ENCODE measurements around the gene HDAC6.
A peak's percentile ranks its signal among the peaks of the same experiment; 100 is the strongest.
"Not testable (repeated sequence)": the region's sequence is repeated elsewhere in the genome, so short reads cannot be mapped to it uniquely, and the experiment has no call there.

The HDAC6 gene

GRCh38 chrX:48790477-48790876 is 11.4 kb upstream of the HDAC6 start:
- DNase-seq = no peak

- no peak for DNase-seq
Observed at GRCh38 chrX:48791063-48791820, 10.6 kb upstream of the HDAC6 start.

DNA sequence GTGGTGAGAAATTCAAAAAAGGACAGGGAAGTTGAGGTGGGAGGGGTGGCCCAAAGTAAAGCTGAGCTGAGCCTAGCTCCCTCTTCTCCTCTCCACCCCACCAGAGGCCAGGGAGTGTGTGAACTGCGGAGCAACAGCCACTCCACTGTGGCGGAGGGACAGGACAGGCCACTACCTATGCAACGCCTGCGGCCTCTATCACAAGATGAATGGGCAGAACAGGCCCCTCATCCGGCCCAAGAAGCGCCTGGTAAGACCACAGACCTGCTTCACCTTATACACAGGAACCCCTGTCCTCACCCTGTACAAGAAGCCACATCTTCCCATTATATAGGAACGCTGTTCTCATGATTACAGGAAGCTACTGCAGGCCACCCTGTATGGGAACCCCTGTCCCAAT is 9.6 kb upstream of the HDAC6 start:
- DNase-seq = no peak

DNA sequence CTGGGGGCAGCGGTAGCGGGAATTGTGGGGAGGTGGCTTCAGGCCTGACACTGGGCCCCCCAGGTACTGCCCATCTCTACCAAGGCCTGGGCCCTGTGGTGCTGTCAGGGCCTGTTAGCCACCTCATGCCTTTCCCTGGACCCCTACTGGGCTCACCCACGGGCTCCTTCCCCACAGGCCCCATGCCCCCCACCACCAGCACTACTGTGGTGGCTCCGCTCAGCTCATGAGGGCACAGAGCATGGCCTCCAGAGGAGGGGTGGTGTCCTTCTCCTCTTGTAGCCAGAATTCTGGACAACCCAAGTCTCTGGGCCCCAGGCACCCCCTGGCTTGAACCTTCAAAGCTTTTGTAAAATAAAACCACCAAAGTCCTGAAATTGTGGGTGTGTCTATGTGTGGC is 7.9 kb upstream of the HDAC6 start:
- no peak for DNase-seq

DNA sequence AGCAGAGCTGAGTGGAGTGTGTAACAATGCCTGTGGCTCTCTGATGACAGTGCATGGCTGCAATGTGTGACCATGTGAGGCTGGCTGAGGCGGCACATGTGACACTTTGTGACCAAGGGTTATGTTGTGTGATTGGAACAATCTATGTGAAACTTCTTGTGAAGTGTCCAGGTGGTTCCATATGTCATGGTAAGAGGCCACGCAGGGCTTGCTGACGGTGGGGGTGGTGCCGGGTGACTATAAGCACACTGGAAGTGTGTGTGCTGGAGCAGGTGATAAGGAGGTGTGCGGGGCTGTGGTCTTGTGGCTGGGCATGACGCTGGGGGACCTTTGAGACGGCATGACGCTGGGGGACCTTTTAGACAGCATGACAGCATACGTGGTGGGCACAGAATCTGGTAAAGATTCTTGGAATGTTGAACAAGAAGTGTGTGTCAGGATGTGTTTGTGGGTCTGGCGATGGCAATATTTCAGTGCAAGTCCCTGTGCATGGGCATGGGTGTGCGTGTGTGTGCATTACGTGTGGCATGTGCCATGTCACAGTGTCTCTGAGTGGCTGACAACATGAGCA is 7.4 kb upstream of the HDAC6 start:
- DNase-seq = no peak

GRCh38 chrX:48794911-48795515 is 6.9 kb upstream of the HDAC6 start:
- no peak for DNase-seq

GRCh38 chrX:48798318-48798717 is 3.5 kb upstream of the HDAC6 start:
- no peak for DNase-seq

GRCh38 chrX:48800574-48801279 is 1.1 kb upstream of the HDAC6 start:
- DNase-seq = no peak

GRCh38 chrX:48802089-48802904 is 430 bp downstream of the HDAC6 start:
- peak; percentile 27 to 28 for DNase-seq

GRCh38 chrX:48802905-48803200 is 986 bp downstream of the HDAC6 start:
- no peak for DNase-seq

DNA sequence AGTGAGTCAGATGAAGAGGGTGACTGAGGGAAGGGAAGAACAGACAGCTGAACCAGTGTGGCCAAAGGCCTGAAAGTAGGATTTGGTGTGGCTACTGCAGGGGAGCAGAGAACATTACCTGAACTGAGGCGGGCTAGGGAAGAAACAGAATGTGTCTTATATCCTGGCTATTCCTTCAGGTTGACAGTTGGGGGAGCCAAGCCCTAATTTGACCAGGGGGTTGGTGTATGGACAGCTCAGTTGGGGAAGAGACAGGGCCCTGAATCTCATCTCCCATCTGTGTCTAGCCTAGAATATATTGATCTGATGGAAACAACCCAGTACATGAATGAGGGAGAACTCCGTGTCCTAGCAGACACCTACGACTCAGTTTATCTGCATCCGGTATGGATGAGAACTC is 4.2 kb downstream of the HDAC6 start:
- DNase-seq = no peak

DNA sequence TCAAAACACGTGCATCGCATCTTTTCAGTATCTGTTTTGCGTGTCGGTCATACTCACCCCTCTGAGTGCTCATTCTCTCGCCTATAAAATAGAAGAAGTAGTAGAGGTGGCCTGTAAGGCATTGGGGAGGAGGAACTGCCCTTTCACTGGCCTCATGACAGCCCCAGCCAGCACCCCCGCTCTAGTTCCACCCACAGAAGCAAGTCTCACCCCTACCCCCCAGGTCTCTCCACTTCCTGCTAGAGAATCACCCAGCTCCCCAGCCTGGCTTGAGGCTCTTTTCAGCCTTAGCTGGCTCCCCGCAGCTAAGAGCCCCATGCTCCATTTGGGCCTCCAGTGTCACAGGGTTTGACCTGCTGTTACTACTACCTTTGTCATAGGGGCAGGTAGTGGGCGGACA is 11.8 kb downstream of the HDAC6 start:
- no peak for DNase-seq

GRCh38 chrX:48814722-48815121 is 12.9 kb downstream of the HDAC6 start:
- no peak for DNase-seq

DNA sequence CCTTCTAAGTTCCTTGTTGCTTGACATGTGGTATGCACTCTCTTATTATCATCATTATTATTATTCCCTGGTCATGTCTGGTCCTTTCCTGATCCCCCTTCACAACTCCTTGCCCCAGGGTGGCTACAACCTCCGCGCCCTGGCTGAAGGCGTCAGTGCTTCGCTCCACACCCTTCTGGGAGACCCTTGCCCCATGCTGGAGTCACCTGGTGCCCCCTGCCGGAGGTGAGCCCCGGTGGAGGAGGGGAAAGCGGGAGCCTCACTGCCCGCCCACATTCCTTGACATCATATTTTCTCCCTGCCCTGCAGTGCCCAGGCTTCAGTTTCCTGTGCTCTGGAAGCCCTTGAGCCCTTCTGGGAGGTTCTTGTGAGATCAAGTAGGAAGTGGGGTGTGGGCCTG is 13.4 kb downstream of the HDAC6 start:
- DNase-seq = no peak

GRCh38 chrX:48816014-48816810 is 14.3 kb downstream of the HDAC6 start:
- DNase-seq = no peak

DNA sequence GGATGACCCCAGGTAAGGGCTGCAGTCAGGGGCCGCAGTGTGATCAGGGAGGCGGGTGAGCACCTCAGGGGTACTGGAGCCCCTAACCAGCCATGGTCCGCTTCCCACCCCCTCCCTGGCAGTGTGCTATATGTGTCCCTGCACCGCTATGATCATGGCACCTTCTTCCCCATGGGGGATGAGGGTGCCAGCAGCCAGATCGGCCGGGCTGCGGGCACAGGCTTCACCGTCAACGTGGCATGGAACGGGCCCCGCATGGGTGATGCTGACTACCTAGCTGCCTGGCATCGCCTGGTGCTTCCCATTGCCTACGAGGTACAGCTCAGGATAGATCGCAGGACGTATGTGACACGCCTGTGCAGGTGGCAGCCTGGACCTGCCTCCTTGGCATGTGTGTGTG is 16.2 kb downstream of the HDAC6 start:
- DNase-seq = no peak

DNA sequence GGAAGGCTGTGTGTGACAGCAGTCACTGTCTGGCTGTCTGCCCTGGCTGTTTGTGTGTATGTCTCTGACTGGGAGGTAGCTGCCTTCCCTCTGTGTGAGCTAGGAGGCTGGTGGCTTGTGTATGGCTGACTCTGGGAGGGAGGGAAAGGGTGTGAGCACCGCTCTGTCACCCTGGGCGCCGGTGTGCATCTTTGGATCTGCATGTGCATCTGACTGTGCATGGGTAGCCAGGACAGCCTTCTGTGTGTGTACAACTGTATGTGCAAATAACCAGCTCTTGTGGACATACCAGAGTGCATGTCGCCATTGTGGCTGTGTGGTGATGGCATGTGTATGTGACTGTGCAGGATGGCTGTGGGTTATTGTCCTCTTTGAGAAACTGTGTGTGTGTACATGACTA is 17.0 kb downstream of the HDAC6 start:
- no peak for DNase-seq

DNA sequence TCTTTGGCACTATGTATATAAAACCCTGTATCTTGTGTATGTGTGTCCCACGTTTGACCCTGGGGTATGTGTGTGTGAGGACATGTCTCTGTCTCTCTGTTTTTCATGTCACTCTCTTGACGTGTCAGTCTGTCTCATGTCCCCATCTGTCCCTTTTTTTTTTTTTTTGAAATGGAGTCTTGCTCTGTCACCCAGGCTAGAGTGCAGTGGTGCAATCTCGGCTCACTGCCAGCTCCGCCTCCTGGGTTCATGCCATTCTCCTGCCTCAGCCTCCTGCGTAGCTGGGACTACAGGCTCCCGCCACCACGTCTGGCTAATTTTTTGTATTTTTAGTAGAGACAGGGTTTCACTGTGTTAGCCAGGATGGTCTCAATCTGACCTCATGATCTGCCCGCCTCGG is 17.5 kb downstream of the HDAC6 start:
- not testable (repeated sequence) for DNase-seq

DNA sequence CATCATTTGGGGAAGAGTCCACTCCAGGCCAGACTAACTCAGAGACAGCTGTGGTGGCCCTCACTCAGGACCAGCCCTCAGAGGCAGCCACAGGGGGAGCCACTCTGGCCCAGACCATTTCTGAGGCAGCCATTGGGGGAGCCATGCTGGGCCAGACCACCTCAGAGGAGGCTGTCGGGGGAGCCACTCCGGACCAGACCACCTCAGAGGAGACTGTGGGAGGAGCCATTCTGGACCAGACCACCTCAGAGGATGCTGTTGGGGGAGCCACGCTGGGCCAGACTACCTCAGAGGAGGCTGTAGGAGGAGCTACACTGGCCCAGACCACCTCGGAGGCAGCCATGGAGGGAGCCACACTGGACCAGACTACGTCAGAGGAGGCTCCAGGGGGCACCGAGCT is 21.2 kb downstream of the HDAC6 start:
- DNase-seq = no peak

DNA sequence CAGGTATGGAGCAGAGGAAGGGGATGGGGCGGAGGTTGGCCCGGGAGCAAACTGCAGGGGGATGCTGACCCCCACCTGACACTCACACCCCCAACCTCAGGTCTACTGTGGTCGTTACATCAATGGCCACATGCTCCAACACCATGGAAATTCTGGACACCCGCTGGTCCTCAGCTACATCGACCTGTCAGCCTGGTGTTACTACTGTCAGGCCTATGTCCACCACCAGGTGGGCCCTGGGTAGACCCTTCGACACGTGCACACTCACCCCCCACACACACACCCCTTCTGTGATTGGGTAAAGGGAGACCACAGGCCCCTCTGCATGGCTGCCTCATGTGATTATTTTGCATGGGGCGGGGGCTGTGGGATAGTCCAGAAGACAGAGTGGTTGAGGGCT is 22.2 kb downstream of the HDAC6 start:
- DNase-seq = no peak

- peak in 1 of 2 experiments; percentile 9 for DNase-seq
Observed at GRCh38 chrX:48826135-48826875, 24.4 kb downstream of the HDAC6 start, which contains the start of gene ERAS. TSS of gene ERAS (plus strand) at chrX:48826513. CDS start at chrX:48829124, 2,611 bp downstream.

Data from activated CD4-positive, alpha-beta T cell treated with anti-CD3 and anti-CD28 coated beads, Interleukin-2, amount 50 U/mL, for 4 hours (primary cell).